Breast epithelium (tissue), 4 donors: Measurements from ENCODE around the gene DCAF8. TPM values are rescaled to one million over a fixed set of nuclear protein-coding genes. Genes with fewer than 3 reads are reported as not detected.

ENCODE experiments used
- DNase-seq, 2 donors: peaks; one replicate each; pipeline ENCODE4 v3.0.0-alpha.2; 2019; ENCODE audit warnings: low spot score in 2 of 2
- H3K27ac ChIP-seq, 2 donors: fragments of 200-600 bp; sonication (generic) in 1 of 2; one replicate each; pipeline ENCODE4 v1.5.1; 2016 to 2019; ENCODE audit warnings: mild to moderate bottlenecking in 1 of 2
- H3K27me3 ChIP-seq, 2 donors: fragments of 200-600 bp; sonication (generic) in 1 of 2; one replicate each; pipeline versions ENCODE4 v1.5.1 to v1.6.0; 2017 to 2019; ENCODE audit warnings: control low read depth in 1 of 2, mild to moderate bottlenecking in 1 of 2
- H3K36me3 ChIP-seq: fragments of 200-600 bp; one replicate; pipeline ENCODE4 v1.5.1; 2019
- H3K4me1 ChIP-seq, 2 donors: fragments of 200-600 bp; sonication (generic); one replicate each; pipeline ENCODE4 v1.5.1; 2016 to 2019; ENCODE audit warnings: control low read depth in 1 of 2
- H3K4me3 ChIP-seq, 3 donors: fragments of 200-600 bp; sonication (generic); 1 replicate in 2 of 3; 2 replicates in 1 of 3; pipeline ENCODE4 v1.5.1; 2016 to 2019; ENCODE audit warnings: mild to moderate bottlenecking in 3 of 3, moderate library complexity in 2 of 3
- H3K9me3 ChIP-seq, 2 donors: fragments of 200-600 bp; sonication (generic) in 1 of 2; one replicate each; pipeline ENCODE4 v1.5.1; 2016 to 2019; ENCODE audit warnings: control low read depth in 1 of 2
- POLR2A ChIP-seq: fragments of 450-650 bp; IDR thresholded peaks from one replicate; pipeline ENCODE4 v1.6.1; 2016; ENCODE audit warnings: antibody characterized with exemption, mild to moderate bottlenecking, moderate library complexity
- POLR2AphosphoS5 ChIP-seq, 3 donors: sonication (generic); formaldehyde crosslinking; IDR thresholded peaks; one replicate each; pipeline ENCODE4 v1.6.1; 2017; ENCODE audit warnings: antibody characterized with exemption in 3 of 3
- intact Hi-C: fragments of 100-400 bp; cut with DNase I; formaldehyde crosslinking; loops from one replicate; pipeline ENCODE4 v1.15.1; 2023; ENCODE audit warnings: low total_unique reads
- total RNA-seq, 3 donors: library from RNA; depleted of rRNA; stranded (reverse); fragments of >200 nt; gene quantifications; one replicate each; pipeline ENCODE4 v1.1.0, GENCODE V29; 2016
- TF ChIP-seq, protein P1 (sequence below), 3 donors: fragments of 450-650 bp; IDR thresholded peaks; one replicate each; pipeline ENCODE4 v1.5.1; 2016 to 2017; ENCODE audit warnings: antibody characterized with exemption in 3 of 3, mild to moderate bottlenecking in 3 of 3, moderate library complexity in 3 of 3

Gene DCAF8
- total RNA-seq, 3 donors from 2014 or later = 161 to 195 (median 161) TPM

DNA sequence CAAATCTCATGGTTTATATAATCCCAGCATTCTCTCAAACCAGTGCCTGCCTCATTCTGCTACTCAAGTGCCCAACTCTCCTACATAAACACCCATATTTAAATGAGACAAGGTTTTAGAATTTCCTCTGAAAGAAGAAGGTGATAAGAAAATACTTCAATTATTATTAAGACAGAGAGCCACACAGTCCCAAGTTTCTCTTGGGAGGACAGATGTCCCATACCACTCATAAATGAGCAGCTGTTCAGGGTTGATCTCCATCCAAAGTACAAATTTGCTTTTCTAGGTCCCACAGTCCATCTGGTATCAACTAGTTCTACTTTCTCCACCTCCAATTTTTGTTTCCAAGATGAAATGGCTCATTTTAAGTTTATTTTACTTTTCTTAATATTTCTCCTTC, 11.3 kb downstream of the DCAF8 start:
- no peak for DNase-seq
- Histone ChIP-seq H3K27ac (no peak overlapping the region), H3K36me3 (no peaks in the 10 kb centered on the region), H3K9me3 (no peaks in the 10 kb centered on the region), H3K27me3 (no peaks in the 10 kb centered on the region), H3K4me3 (no peak overlapping the region), H3K4me1 (no peaks in the 10 kb centered on the region)
- intact Hi-C loops = no loop called here
- TF ChIP-seq POLR2AphosphoS5 (IDR thresholded peaks at IDR 0.05) = no peak
- TF ChIP-seq, protein P1, sequence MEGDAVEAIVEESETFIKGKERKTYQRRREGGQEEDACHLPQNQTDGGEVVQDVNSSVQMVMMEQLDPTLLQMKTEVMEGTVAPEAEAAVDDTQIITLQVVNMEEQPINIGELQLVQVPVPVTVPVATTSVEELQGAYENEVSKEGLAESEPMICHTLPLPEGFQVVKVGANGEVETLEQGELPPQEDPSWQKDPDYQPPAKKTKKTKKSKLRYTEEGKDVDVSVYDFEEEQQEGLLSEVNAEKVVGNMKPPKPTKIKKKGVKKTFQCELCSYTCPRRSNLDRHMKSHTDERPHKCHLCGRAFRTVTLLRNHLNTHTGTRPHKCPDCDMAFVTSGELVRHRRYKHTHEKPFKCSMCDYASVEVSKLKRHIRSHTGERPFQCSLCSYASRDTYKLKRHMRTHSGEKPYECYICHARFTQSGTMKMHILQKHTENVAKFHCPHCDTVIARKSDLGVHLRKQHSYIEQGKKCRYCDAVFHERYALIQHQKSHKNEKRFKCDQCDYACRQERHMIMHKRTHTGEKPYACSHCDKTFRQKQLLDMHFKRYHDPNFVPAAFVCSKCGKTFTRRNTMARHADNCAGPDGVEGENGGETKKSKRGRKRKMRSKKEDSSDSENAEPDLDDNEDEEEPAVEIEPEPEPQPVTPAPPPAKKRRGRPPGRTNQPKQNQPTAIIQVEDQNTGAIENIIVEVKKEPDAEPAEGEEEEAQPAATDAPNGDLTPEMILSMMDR (IDR thresholded peaks at IDR 0.05) = no peak
- TF ChIP-seq POLR2A = no peak

DNA sequence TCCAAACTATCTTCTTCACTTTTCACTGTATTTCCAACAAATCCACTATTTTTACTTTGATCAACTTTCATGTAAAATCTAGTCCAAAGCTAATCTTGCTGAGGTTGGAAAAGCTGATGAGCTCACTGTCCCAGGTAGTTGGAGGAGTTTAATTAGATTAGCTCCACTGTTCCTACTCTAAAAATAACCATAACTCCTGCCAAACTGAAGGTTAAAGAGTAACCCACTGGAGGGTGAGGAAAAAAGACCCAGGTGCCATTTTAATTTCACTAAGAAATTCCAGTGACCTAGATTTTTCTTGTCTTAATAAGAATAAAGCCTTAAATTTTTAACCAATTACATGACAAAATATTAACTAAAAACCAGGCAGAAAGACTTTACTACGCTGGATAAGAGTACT, 15.3 kb downstream of the DCAF8 start:
- intact Hi-C loops = no loop called here
- no peaks in the 10 kb centered on the region for H3K4me1 ChIP-seq
- TF ChIP-seq POLR2AphosphoS5 (IDR thresholded peaks at IDR 0.05) (no peak), POLR2A (no peak)
- TF ChIP-seq, protein P1 (IDR thresholded peaks at IDR 0.05) = no peak

DNA sequence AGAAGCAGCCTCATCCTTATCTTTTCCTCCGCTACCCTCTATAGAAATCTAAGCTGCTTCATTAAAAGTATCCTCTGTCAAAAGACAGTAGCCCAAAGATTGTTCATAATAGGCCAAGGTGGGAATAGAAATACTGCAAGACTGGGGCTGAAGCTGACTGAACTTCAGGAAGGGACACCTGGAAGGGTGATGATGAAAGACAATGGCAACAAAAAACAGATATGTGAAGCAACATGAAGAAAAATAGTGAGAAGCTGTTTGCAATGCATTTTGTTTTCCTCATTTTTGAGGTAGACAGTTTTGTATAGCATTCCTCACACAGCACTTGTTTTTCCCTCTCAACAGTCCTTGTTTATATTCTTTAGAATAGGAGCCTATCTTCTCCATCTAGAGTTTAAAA, 16.9 kb downstream of the DCAF8 start:
- intact Hi-C loops = no loop called here
- DNase-seq = no peak

More for the DNA sequence above, 15.3 kb downstream of the DCAF8 start:
- Histone ChIP-seq H3K36me3 (no peaks in the 10 kb centered on the region), H3K27me3 (no peaks in the 10 kb centered on the region), H3K9me3 (no peaks in the 10 kb centered on the region), H3K27ac (no peak overlapping the region), H3K4me3 (no peak overlapping the region)
- no peak for DNase-seq

DNA sequence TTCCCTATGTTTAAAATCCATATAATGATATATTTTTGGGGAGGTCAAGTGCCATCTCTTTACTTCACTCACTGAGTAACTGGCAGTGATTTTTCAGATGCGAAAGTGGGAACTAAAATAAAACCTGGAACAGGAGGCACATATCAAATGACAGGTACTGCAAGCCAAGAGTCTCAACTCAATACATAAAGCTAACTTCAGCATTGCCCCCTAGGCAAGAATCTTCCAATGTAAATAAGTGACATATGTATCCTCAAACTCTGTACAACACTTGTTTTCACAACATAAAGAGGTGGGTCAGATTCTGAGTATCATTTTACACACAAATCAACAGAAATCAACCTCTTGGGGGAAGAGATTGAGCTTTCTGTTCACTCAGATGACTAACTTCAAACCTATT, 18.1 kb downstream of the DCAF8 start:
- Histone ChIP-seq H3K27ac (no peak overlapping the region), H3K36me3 (no peaks in the 10 kb centered on the region), H3K4me3 (no peak overlapping the region), H3K27me3 (no peaks in the 10 kb centered on the region), H3K9me3 (no peaks in the 10 kb centered on the region), H3K4me1 (no peaks in the 10 kb centered on the region)
- no peak for TF ChIP-seq POLR2A
- TF ChIP-seq, protein P1 (IDR thresholded peaks at IDR 0.05) = no peak
- intact Hi-C loops = no loop called here
- no peak for DNase-seq

More for the DNA sequence above, 16.9 kb downstream of the DCAF8 start:
- Histone ChIP-seq H3K9me3 (no peaks in the 10 kb centered on the region), H3K36me3 (no peaks in the 10 kb centered on the region), H3K27me3 (no peaks in the 10 kb centered on the region), H3K27ac (no peak overlapping the region), H3K4me1 (no peaks in the 10 kb centered on the region), H3K4me3 (no peak overlapping the region)
- TF ChIP-seq, protein P1 (IDR thresholded peaks at IDR 0.05) = no peak
- TF ChIP-seq POLR2AphosphoS5 (IDR thresholded peaks at IDR 0.05) (no peak), POLR2A (no peak)

DNA sequence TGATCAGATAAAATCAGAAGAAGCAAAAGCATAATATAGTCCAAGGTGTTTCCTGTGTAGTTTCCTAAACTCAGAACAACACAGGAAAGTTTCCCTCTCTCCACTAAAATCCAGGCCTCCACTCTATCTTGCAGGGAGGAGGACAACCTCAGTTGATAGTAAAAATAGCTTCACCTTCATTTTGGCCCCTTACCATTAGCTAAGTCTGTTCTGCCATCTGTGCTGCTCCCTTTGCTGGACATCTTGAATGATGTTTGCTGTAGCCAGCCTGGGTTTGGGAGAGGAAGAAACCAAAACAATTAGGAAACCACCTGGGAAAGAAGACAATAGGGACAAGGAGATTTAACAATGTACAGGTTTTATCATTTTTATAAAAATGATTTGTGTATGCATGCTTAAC, 18.6 kb downstream of the DCAF8 start:
- TF ChIP-seq POLR2A (no peak), POLR2AphosphoS5 (IDR thresholded peaks at IDR 0.05) (no peak)
- TF ChIP-seq, protein P1 (IDR thresholded peaks at IDR 0.05) = no peak
- H3K27ac ChIP-seq = no peak overlapping the region
- H3K4me1 ChIP-seq = no peaks in the 10 kb centered on the region
- no peaks in the 10 kb centered on the region for H3K9me3 ChIP-seq
- intact Hi-C loops = no loop called here
- H3K27me3 ChIP-seq = no peaks in the 10 kb centered on the region
- no peak overlapping the region for H3K4me3 ChIP-seq
- no peaks in the 10 kb centered on the region for H3K36me3 ChIP-seq
- DNase-seq = no peak
